IMR-90 (cell line): Measurements from ENCODE around the gene CSRP1. TPM values are rescaled to one million over a fixed set of nuclear protein-coding genes. Genes with fewer than 3 reads are reported as not detected.

ENCODE experiments used
- ATAC-seq: fragments of 200-7000 bp; cut with Tn5 transposase; 2 replicates; pipeline ENCODE4 v1.9.1; 2020; ENCODE audit warnings: low read depth, mild to moderate bottlenecking, moderate library complexity
- BruUV-seq: library from RNA; stranded (reverse); fragments of 400-500 nt; replicated peaks from 2 replicates; lab custom pipeline; 2021; lab: Mats Ljungman, UMichigan
- CTCF ChIA-PET: fragments of 300-600 bp; formaldehyde crosslinking; extraction: SDS; loops from one replicate; lab custom pipeline; 2021; ENCODE audit warnings: antibody characterized with exemption; lab: Yijun Ruan, JAX
- POLR2A ChIA-PET: fragments of 300-600 bp; sonication (Branson Sonifier 250); formaldehyde crosslinking; loops from one replicate; lab custom pipeline; 2022; ENCODE audit warnings: antibody characterized with exemption; ENCODE audit not compliant: unreplicated experiment; lab: Charles Lee
- DNase-seq: peaks from one replicate; pipeline ENCODE4 v3.0.0; 2013
- H2AFZ ChIP-seq: replicated peaks from 2 replicates; pipeline ENCODE3; 2013; ENCODE audit warnings: low read length, mild to moderate bottlenecking; ENCODE audit not compliant: poor library complexity
- H2AK5ac ChIP-seq: 2 replicates; pipeline ENCODE4 v1.6.1; 2013; ENCODE audit warnings: low read depth, low read length, inconsistent platforms
- H2AK9ac ChIP-seq: replicated peaks from 2 replicates; pipeline ENCODE3; 2013; ENCODE audit warnings: mild to moderate bottlenecking, low read depth, low read length, moderate library complexity; ENCODE audit not compliant: poor library complexity
- H2BK120ac ChIP-seq: 2 replicates; pipeline ENCODE4 v1.6.1; 2013; ENCODE audit warnings: low read depth, low read length, inconsistent platforms
- H2BK15ac ChIP-seq: 3 replicates; pipeline ENCODE4 v1.6.1; 2013; ENCODE audit warnings: low read depth, low read length, inconsistent platforms
- H2BK20ac ChIP-seq: 2 replicates; pipeline ENCODE4 v1.6.1; 2013; ENCODE audit warnings: low read depth, mild to moderate bottlenecking, inconsistent platforms, low read length, moderate library complexity
- H2BK5ac ChIP-seq: 2 replicates; pipeline ENCODE4 v1.6.1; 2013; ENCODE audit warnings: mild to moderate bottlenecking, low read depth, low read length, inconsistent platforms; ENCODE audit not compliant: poor library complexity, severe bottlenecking
- H3K14ac ChIP-seq: replicated peaks from 2 replicates; pipeline ENCODE4 v1.6.1; 2013; ENCODE audit warnings: low read depth, low read length, inconsistent platforms
- H3K18ac ChIP-seq: 2 replicates; pipeline ENCODE4 v1.6.1; 2013; ENCODE audit warnings: low read depth, low read length, control low read depth
- H3K23ac ChIP-seq: 2 replicates; pipeline ENCODE4 v1.6.1; 2013; ENCODE audit warnings: low read depth, low read length, inconsistent platforms
- H3K27ac ChIP-seq: 2 replicates; pipeline ENCODE4 v1.5.1; 2013; ENCODE audit warnings: mild to moderate bottlenecking, control low read depth, low read length; ENCODE audit not compliant: insufficient read depth
- H3K27me3 ChIP-seq: 2 replicates; pipeline ENCODE4 v1.6.1; 2013; ENCODE audit warnings: low read length; ENCODE audit not compliant: control insufficient read depth, insufficient read depth
- H3K36me3 ChIP-seq: 2 replicates; pipeline ENCODE4 v1.6.1; 2013; ENCODE audit warnings: low read length, mixed read lengths; ENCODE audit not compliant: control insufficient read depth, insufficient read depth
- H3K4ac ChIP-seq: 2 replicates; pipeline ENCODE4 v1.6.1; 2013; ENCODE audit warnings: low read depth, low read length, inconsistent platforms
- H3K4me1 ChIP-seq: 2 replicates; pipeline ENCODE4 v1.6.1; 2013; ENCODE audit warnings: low read length, mixed read lengths; ENCODE audit not compliant: control insufficient read depth, insufficient read depth
- H3K4me2 ChIP-seq: 2 replicates; pipeline ENCODE4 v1.6.1; 2013; ENCODE audit warnings: low read depth, mild to moderate bottlenecking, control low read depth, low read length, moderate library complexity
- H3K4me3 ChIP-seq: 2 replicates; pipeline ENCODE4 v1.5.1; 2013; ENCODE audit warnings: low read depth, mild to moderate bottlenecking, control low read depth, low read length, moderate library complexity; ENCODE audit not compliant: insufficient read depth
- H3K56ac ChIP-seq: 2 replicates; pipeline ENCODE4 v1.6.1; 2013; ENCODE audit warnings: low read length, inconsistent platforms; ENCODE audit not compliant: insufficient read depth; ENCODE audit errors: extremely low read depth
- H3K79me1 ChIP-seq, 2 experiments: 2 replicates each; pipeline ENCODE4 v1.6.1; 2013; ENCODE audit warnings: low read length in 2 of 2, inconsistent platforms in 1 of 2, low read depth in 1 of 2
- H3K9ac ChIP-seq: 2 replicates; pipeline ENCODE4 v1.6.1; 2013; ENCODE audit warnings: low read depth, low read length, control low read depth
- H3K9me1 ChIP-seq: 2 replicates; pipeline ENCODE4 v1.6.1; 2013; ENCODE audit warnings: low read length, inconsistent platforms; ENCODE audit not compliant: insufficient read depth
- H3K9me3 ChIP-seq: 2 replicates; pipeline ENCODE4 v1.6.1; 2013; ENCODE audit warnings: low read length; ENCODE audit not compliant: control insufficient read depth, insufficient read depth
- H4K20me1 ChIP-seq: 2 replicates; pipeline ENCODE4 v1.6.1; 2013; ENCODE audit warnings: low read length, inconsistent platforms; ENCODE audit not compliant: insufficient read depth
- H4K5ac ChIP-seq: 2 replicates; pipeline ENCODE4 v1.6.1; 2013; ENCODE audit warnings: mild to moderate bottlenecking, low read depth, low read length, control low read depth
- H4K8ac ChIP-seq, 2 experiments: 2 replicates each; pipeline ENCODE4 v1.6.1; 2013; ENCODE audit warnings: low read depth in 2 of 2, low read length in 2 of 2, control low read depth in 1 of 2, inconsistent platforms in 1 of 2
- H4K91ac ChIP-seq: 2 replicates; pipeline ENCODE4 v1.6.1; 2013; ENCODE audit warnings: low read depth, low read length, inconsistent platforms; ENCODE audit not compliant: insufficient read depth
- BHLHE40 ChIP-seq: fragments of 150-350 bp; IDR thresholded peaks from 2 replicates; pipeline ENCODE4 v1.6.1; 2016; ENCODE audit warnings: mild to moderate bottlenecking, low read depth, low read length
- CEBPB ChIP-seq: IDR thresholded peaks from 2 replicates; pipeline ENCODE4 v1.6.1; 2012; ENCODE audit warnings: low read depth, low read length, improper control_type of control experiment
- ELK1 ChIP-seq: fragments of 150-350 bp; IDR thresholded peaks from 2 replicates; pipeline ENCODE4 v1.6.1; 2016; ENCODE audit warnings: low read depth, mild to moderate bottlenecking, low read length, moderate library complexity, borderline replicate concordance
- FOS ChIP-seq: fragments of 150-350 bp; IDR thresholded peaks from 2 replicates; pipeline ENCODE4 v1.6.1; 2016; ENCODE audit warnings: low read depth, low read length
- MAFK ChIP-seq: IDR thresholded peaks from 2 replicates; pipeline ENCODE4 v1.6.1; 2012; ENCODE audit warnings: low read depth, low read length, improper control_type of control experiment
- MAZ ChIP-seq: IDR thresholded peaks from 2 replicates; pipeline ENCODE4 v1.6.1; 2012; ENCODE audit warnings: low read depth, mild to moderate bottlenecking, low read length, improper control_type of control experiment, moderate library complexity, borderline replicate concordance
- MXI1 ChIP-seq: IDR thresholded peaks from 2 replicates; pipeline ENCODE4 v1.6.1; 2012; ENCODE audit warnings: low read depth, mild to moderate bottlenecking, low read length, moderate library complexity, borderline replicate concordance
- NFE2L2 ChIP-seq: fragments of 150-350 bp; IDR thresholded peaks from 2 replicates; pipeline ENCODE4 v1.6.1; 2016; ENCODE audit warnings: low read depth, mild to moderate bottlenecking, low read length
- WGBS, 2 experiments: methylation state at CpG; one replicate each; pipeline versions ENCODE4 v1.1.5 to v1.1.7; 2013; ENCODE audit warnings: missing lambda C conversion rate in 2 of 2; ENCODE audit not compliant: insufficient read length in 1 of 2; ENCODE audit errors: extremely low coverage in 2 of 2; 5-methylcytosine and 5-hydroxymethylcytosine counted together
- dilution Hi-C: fragments of 300-500 bp; cut with HindIII; formaldehyde crosslinking; loops from one replicate; pipeline ENCODE4 v1.14.3; 2018; ENCODE audit warnings: low sequenced_read_pairs; ENCODE audit not compliant: unreplicated experiment
- in situ Hi-C: fragments of 300-500 bp; cut with MboI; formaldehyde crosslinking; loops from 3 replicates; pipeline ENCODE4 v1.14.3; 2019; ENCODE audit warnings: low sequenced_read_pairs, inconsistent platforms, mixed read lengths
- intact Hi-C: fragments of 100-400 bp; cut with micrococcal nuclease; formaldehyde crosslinking; loops from 2 replicates; pipeline ENCODE4 v1.10.0; 2022
- polyA plus RNA-seq, 3 experiments: library from polyadenylated mRNA; depleted of rRNA; stranded (reverse); fragments of >200 nt; gene quantifications; 2 replicates each; pipeline ENCODE4 v1.2.3, GENCODE V29; 2012; ENCODE audit warnings: low replicate concordance in 1 of 3
- total RNA-seq: library from RNA; depleted of rRNA; stranded (reverse); fragments of >200 nt; gene quantifications from 2 replicates; pipeline ENCODE4 v1.2.3, GENCODE V29; 2012

The CSRP1 gene
- total and polyA plus RNA-seq, 2 of the 4 experiments (the other 2 are of a cell fraction) = 1,037 to 1,498 TPM

GRCh38 chr1:201488830-201489589 is 17.9 kb downstream of the CSRP1 start:
- Histone ChIP-seq H3K56ac (no peak overlapping the region), H3K23ac (peak overlapping the region; percentile 33), H2BK20ac (peak overlapping the region; percentile 72; the same call in 1 of the 2 replicates), H3K4me3 (no peak overlapping the region), H4K8ac (peak overlapping the region; percentile 21 to 56; a peak in 3 of 4 replicates), H3K9ac (0 out of 2 replicates have a peak overlapping the region, but pooled peaks have one; percentile 8), H2AFZ (peak overlapping the region; percentile 71), H3K9me1 (peaks cover 39% of the 10 kb centered on the region), H4K91ac (peak overlapping the region; percentile 29), H3K14ac (peak overlapping the region; percentile 70), H3K18ac (peak overlapping the region; percentile 49), H2AK9ac (peak overlapping the region; percentile 70), H3K36me3 (peaks cover 79% of the 10 kb centered on the region), H4K20me1 (peaks cover 79% of the 10 kb centered on the region), H3K79me1 (peaks cover 58 to 92% of the 10 kb centered on the region in 2 experiments), H3K4me2 (no peak overlapping the region), H2BK120ac (peak overlapping the region; percentile 54), H4K5ac (peak overlapping the region; percentile 33), H2BK5ac (peak overlapping the region; percentile 55), H3K4ac (peak overlapping the region; percentile 78), H3K27me3 (no peaks in the 10 kb centered on the region), H3K27ac (peak overlapping the region; percentile 65), H3K9me3 (no peaks in the 10 kb centered on the region), H3K4me1 (peaks cover 55% of the 10 kb centered on the region), H2BK15ac (peak overlapping the region; percentile 9; the same call in 1 of the 3 replicates), H2AK5ac (peak overlapping the region; percentile 86)
- TF ChIP-seq CEBPB = peak; percentile 69; the same call in 1 of the 2 replicates
- no peak for TF ChIP-seq ELK1
- peak; percentile 82 for TF ChIP-seq MAFK
- peak; percentile 42; the same call in 1 of the 2 replicates for TF ChIP-seq NFE2L2
- no peak for TF ChIP-seq MXI1
- TF ChIP-seq MAZ = peak; percentile 86; the same call in 1 of the 2 replicates
- TF ChIP-seq BHLHE40 = peak; percentile 57; the same call in 1 of the 2 replicates
- peak; percentile 74 for TF ChIP-seq FOS
- no TSS peak for BruUV-seq
- DNase-seq (peak; percentile 96), ATAC-seq (peak; percentile 67)
- ChIA-PET POLR2A (interaction anchor here (0.6 to 2.4 kb wide), 2 partner anchors 14 to 70 kb away, joined by 3 to 8 read pairs; no protein-coding TSS in a partner anchor), CTCF (interaction anchor here (0.6 to 2.1 kb wide), 3 partner anchors 24 to 220 kb away, joined by 3 to 8 read pairs (median 3); no protein-coding TSS in a partner anchor)
- intact Hi-C loops = no loop called here
- dilution Hi-C loops = no loop called here
- in situ Hi-C loops = no loop called here
- WGBS, 2 experiments = 0% methylated on average over 1 of the region's 12 CpGs; no CpG with 5 or more reads in 1 of the 2 experiments
